HG03469 (cell line): ENCODE results near the gene BZW2.

ENCODE experiments used
- ATAC-seq: cut with Tn5 transposase; IDR thresholded peaks from one replicate; pipeline ENCODE4 v1.9.1; 2021; ENCODE audit warnings: mild to moderate bottlenecking, moderate library complexity, moderate number of reproducible peaks; ENCODE audit not compliant: unreplicated experiment

Gene BZW2

DNA sequence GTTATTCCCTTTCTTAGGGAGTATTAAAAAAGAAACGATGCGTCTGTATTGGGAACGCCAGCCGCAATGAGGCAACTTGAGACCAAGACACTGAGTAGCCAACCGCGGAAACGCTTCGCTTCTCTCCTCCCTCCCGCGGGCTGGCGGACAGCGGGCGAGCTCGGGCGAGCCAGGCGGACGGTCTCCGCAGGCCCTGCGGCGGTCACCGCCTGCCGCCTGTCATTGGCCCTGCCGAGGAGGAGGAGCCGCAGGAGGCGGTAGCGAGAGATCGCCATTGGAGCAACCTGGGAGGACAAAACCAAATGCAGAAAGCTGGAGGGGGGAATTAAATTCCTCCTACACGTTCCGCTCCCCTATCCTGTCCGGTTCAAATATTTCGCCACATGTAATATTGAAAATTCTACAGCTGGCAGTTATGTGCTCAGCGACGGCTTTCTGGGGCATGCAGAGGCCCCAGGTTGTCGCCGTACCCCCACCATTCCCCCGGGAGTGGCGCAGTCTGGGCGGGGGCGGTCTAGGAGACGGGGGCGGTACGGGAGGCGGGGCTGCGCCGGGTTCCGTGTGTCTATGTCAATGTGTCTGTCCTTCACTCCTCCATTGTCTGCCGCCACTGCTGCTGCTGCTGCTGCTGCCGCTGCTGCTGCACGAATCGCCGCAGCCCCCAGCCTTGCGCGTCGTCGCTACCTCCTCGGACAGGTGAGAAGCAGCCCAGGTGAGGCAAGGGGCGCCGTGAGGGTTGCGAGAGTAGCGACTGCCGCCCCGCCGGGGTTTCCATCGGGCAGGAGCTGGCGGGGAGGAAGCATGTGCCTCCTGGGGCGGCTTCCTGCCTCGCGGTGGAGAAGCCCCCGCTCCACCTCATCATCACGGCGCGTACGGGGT lies at the start of gene BZW2, which contains the start of gene ANKMY2:
Gene BZW2, plus strand, starts transcription at position 589 of the 879 bp plus-strand sequence. CDS start 19,263 bp downstream, outside the sequence.
Gene ANKMY2, minus strand, starts transcription at position 162 of the 879 bp plus-strand sequence. CDS start 181 bp downstream, outside the sequence.
- peak; percentile 97 for ATAC-seq

DNA sequence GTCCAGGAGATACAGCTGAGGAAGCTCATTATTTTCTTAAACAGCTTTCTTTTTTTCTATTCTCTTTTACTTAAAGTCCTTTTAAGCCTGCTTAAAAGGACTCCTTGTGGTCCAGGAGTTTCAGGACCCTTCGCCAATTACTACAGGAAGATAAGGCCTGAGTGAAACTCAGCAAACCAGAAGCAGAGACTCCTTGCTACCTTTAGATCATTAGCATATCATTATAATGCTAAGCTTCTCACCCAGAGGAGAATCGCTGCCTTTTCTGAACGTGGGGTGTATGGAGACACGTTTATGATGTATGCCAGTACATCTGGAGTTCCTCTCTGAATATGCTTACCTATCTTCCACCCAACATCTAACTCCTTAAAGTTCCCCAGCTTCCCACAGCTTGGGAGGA lies 48.0 kb upstream of the BZW2 start:
- ATAC-seq, result no peak

DNA sequence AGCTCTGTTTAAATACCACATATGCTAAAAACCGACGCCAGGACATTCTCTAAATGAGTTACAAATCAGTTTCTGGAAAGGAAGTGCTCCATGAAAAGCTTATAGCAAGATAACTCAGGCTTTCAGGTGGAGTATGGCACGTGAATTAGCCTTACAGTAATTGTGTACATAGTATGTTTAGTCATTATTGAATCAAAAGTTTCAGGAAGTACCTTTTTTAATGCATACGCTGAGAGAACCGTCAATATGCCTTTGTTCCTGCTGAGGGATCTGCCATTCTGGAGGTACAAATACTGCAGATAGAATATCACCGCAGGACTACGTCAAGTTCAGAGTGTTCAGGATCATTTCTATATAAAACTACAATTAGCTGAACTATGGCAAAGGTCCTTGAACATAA lies 46.1 kb upstream of the BZW2 start:
- ATAC-seq, result no peak

DNA sequence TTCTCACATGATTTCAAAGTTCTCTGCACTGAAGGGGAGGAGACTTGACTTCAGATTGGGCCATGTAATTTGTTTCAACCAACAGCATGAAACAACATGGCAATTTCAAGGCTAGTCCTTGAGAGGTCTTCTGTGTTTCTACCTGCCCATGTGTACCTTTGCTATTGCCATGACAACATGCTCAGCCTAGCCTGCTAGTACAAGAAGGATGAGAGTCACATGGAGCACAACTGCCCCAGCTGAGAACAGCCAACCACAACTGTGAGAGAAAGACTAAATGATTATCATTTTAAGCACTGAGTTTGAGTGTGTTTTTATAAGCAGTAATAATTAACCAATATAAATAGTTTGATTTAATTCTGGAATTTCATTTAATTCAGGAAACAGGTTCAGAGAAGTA lies 42.3 kb upstream of the BZW2 start:
- no peak for ATAC-seq

DNA sequence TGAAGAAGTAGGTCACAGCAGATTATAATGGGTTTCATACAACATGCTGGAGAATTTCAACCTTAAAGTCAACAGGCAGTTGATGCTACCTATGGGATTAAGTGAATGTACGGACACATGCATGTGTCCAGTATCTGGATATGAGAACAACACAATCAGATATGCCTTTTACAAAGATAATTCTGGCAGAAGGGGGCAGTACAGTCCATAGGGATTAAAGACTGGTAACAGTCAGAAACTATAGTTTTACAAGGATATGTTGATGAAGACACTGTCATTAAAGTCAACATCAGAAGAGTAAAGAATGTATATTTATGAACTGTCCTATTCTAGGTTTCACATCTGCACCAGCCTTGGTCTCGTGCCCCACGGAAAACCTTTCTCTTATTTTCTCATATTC lies 41.9 kb upstream of the BZW2 start:
- ATAC-seq, result no peak

DNA sequence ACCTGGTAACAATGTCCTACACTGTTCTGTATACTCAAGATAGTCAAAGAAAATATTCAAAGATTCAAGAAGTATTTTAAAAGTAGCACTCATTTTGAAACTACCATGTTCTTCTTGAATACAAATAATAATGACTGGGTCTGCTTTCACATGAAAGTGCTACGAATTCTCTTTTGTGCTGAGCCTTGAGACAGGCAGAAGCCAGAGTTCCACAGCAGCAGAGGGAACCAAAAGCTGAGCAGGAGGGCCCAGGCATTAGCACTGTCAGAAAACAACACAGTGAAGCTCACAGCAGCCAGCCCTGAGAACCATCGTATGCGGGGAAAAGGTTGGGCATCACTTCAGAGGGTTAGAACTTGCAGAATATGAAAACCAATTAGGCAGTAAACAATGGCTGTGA lies 39.3 kb upstream of the BZW2 start:
- no peak for ATAC-seq

DNA sequence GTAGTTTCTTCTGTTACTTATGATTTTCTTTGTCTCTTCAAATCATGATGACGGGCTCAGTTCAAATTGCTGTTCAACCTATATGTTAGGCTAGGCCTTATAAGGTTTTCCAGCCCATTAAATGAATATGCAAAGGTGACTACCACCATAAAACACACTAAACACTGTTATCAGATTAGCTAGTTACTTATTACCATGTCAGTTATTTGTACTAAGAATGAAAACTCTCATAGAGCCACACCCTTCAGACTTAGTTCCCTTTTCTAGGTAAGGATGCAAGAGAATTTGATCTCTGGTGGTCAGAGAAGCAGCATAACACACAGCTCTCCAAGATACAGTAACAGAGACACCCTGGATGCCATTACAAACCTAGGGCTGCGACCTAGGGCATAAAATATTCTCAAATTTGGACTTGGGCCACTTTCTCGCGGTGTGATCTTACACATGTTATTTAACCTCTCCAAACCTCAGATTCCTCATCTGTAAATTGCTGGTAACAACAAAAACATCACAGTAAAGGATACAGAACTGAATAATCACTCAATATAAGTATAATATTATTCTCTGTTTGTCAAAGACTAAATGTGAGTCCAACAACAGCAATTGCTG lies 36.0 kb upstream of the BZW2 start:
- peak; percentile 82 for ATAC-seq

DNA sequence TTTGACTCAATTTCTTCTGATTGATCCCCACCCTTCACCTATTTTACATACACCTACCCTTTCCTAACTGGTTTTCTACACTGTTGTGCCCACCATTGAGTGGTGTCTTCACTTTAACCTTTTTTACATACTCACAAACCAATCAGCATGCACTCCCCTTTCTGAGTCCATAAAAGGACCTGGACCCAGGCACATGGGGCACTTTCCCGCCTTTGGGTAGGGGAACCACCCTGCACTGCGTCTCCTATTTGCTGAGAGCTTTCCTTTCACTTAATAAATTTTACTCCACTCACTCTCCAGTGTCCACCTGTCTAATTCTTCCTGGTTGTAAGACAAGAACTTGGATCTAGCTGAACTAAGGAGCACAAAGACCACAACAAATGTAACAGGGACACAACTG lies 34.3 kb upstream of the BZW2 start:
- no peak for ATAC-seq

DNA sequence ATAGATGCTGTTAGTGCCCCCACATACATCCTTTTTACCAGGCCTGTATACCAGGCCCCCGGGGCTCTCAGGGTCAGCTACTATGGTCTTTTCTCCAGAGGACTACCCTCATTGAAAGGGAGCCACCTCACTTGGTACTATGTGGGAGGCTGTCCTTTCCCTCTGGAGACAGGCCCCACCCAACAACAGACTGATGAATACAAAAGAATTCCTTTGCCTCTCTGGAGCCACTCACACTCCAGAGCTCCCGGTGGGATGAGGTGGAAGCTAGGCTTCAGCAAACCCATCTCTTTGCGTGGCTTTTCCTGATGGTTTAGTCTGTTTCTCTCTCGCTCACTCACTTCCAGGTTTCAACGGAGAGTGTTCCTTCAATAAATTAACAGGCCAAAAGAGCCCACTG lies 30.8 kb upstream of the BZW2 start:
- no peak for ATAC-seq

DNA sequence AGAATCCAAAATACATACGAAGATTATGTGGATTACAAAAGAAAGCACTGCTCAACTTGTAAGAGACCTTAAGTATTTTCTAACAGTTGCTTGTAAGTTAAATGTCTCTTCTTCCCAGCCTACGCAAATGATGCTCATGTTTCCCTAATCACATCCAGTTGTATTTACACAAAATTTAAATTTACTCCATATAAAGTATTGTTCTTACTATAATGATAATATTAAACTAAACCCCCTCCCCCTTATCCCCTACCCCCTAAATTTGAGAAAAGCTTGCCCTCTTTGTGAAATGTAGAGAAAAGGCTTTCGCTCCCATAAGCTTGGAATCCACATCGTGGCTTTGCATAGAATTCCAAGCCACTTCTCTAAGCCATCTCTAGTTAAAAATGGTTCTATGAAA lies 29.9 kb upstream of the BZW2 start:
- no peak for ATAC-seq

DNA sequence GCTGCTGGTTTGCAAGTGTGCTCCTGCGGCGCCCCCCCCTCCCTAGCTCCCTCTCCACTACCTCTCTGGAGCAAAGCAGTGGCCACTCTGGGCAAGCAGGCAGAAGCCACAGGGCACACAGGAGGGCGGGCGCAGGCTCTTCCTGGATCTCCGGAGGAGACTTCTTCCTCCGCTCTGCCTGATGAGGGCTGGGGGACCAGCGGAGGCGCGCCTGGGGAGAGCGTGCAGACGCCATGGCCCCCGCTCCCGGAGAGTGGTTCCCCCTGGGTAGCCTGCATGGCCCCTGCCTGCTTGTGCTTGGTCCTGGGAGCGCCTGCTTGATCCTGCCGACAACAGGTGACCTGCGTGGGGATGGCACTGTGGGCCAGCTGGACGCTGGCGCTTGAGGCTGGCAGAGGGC lies 29.4 kb upstream of the BZW2 start:
- ATAC-seq, result no peak

DNA sequence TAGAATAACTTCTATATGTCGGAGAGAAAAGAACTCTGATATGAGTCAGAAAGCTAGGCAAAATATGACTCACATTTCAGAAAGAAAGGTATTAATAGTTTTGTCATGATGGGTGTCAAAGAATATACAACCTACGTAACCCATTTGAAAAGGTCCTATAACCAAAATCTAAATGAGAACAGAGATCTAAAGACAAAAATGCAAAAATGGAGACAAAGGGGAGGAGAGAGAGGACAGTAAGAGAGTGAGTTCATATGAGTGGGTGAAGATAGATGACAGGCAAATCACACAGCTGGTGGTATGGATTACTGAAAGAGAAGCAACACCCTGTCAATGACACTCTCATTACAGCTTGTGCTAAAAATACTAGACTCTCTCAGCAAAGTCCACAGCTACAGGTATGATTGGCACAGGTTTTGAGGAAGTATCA lies 26.0 kb upstream of the BZW2 start:
- ATAC-seq, result peak; percentile 93

DNA sequence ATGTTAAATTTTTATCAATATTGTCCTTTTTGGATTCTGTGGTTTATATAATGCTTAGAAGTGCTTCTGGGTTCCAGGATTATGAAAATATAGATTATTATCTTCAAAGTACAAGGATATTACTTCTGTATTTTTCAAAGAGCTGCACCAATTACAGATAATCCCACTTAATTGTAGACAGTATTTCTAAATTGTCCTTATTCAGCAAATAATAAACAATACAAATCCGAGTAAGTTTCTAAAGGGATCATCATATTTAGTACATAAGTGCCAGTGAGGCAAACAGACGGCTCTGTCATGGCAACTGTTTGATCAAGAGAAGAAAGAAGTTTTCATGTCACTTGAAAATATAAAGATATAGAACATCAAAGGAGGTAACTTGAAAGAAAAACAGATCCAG lies 19.6 kb upstream of the BZW2 start:
- no peak for ATAC-seq

DNA sequence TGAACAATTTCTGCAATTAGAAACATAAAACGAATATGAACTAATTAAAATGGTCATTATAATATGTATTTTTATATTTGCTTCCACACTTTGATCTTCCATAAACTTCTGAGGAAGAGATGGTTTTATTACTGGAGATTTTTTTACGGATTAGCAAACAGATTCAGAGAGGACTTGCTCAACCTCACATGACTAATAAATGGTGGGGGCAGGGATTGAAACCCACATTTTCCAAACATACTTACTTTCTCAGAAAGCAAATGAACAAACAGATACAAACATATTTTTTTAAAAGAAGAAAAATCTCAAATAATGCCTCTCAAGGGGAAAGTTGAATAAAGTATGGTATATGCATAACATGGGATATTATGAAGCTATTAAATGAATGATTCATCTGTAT lies 18.7 kb upstream of the BZW2 start:
- ATAC-seq, result no peak

DNA sequence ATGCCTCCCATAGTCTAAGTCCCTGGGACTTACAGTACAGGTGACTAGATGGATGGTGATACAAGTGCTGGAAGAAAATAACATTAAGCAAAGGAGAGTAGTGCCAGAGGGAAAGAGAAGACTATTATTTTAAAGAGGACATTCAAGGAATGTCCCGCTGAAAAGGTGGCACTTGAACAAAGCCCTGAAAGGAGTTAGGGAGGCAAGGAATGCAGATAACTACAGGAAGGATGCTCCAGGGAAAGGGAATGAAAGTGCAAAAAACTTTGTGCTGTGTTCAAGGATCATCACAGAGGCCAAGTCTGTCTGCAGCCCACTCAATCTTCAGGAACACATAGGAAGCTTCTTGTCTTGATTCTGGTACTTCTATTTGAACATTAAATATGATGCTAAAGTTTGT lies 15.3 kb upstream of the BZW2 start:
- no peak for ATAC-seq

DNA sequence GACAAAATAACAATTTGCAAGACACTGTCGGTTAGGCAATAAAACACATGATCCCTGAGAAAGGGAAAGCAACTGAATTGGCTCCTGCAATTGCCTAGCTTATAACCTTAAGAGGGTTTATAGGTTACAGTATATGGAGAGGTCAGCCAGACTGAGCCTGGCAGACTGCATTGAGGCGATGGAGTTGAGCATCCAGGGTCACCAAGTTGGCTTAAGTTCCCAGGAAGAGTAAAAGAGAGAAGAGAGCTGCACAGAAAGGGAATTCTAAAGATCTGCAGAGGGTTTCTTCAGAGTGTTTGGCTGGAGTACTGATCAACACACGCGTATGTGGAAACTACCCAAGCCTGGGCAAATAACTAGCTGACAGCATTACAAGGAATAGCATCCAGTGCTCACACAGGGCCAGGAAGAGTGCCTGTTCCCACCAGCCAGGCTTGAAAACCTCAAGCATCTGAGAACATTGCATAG lies 11.7 kb upstream of the BZW2 start:
- no peak for ATAC-seq

DNA sequence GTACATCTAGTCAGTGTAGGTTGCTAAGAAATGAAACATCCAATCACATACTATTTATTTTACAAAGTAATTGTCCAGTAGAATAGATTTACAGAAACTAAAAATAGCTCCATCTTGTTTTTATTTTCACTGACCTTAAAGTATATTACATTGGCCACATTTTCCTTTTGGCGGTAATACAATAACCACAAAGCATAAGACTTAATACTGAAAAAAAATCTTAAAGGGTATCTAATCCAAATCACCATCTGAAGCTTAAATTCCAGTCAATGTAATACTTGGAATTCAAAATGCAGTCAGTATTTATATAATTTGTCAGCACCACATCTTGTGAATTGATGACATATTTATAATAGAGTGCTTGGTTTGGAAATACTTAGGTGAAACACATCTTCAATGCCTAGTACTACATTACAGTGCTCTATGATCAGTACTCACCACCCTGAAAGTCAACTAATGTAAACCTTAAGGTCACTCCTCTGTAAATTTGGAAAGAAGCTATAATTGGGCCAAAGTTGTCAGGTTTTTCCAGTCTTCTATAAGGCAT lies 9.4 kb upstream of the BZW2 start:
- ATAC-seq, result no peak

DNA sequence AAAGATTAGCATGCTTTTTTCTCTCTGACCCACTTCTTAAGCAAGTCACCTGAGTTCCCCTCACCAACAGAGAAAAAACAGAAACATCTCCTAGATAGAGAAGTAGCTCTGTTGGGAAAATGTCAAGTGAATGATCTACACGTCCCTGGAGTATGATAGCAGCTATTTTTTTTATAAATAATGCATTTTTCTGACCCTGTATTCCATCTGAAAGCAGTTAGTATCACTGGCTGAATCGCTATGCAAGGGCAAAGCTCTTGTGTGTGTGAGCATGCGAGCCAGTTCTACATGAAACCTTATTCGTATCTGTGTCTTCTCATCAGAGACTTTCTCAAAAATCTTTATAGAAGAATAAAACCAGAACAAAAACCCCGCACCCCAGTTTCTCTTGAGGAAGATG lies 8.6 kb upstream of the BZW2 start:
- no peak for ATAC-seq

DNA sequence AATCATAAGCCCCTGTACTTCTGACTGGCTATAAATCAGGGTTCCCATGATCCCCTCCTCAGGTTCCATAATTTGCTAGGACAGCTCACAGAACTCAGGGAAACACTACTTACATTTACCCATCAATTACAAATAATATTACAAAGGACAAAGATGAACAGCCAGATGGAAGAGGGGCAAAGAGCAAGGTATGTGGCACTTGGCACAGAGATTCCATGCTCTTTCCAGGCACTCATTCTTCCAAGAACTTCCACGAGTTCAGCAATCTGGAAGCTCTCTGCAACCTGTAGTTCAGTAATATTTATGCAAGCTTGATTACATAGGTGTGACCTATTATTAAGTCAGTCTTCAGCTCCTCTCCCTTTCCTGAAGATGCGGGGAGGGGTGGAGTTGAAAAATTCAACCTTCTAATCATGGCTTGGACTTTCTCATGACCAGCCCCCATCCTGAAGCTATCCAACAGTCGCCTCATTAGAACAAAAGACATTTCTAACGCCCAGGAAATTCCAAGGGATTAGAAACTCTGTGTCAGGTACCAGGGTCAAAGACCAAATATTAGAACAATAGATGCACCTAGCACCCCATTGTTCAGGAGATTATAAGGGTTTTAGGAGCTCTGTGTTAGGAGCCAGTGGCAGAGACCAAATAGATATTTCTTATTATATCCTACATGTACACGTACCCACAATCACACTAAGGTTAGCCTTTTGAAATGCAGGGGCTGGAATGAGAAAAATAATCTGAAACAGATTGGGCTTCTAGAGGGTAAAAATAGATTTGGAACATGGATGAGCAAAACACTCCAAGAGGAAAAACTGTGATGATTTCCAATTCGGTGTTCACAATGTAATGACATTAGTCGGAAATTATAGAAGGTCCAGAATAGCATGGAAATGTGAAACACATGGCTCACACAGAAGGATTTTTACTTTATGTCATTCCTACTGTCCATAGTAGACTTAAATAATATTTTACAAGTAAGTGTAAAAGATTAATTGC lies 7.4 kb upstream of the BZW2 start:
- ATAC-seq, result no peak

DNA sequence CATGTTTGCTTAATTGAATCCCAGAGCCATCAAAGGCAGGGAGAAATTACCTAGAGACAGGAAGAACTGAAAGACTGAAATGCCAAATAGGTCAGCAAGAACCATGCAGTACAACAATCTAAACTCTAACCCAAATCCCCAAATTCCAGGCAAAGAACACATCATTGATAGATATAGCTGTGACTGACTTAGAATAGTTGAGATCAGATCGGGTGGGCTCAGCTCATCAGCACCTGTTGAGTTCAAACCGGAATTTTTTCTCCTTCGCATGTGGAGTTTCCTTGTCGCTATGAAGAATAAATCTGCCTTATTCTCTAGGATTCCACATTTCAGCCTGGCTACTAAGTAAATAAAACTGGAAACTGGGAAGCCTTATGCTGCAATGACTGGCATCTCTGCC lies 1.8 kb upstream of the BZW2 start:
- ATAC-seq, result no peak
